HG03139 (cell line): ENCODE results near the gene XPNPEP1.
"Not testable (repeated sequence)": the region's sequence is repeated elsewhere in the genome, so short reads cannot be mapped to it uniquely, and the experiment has no call there.

Source experiments
- ATAC-seq: cut with Tn5 transposase; IDR thresholded peaks from one replicate; pipeline ENCODE4 v1.9.1; 2021; ENCODE audit not compliant: unreplicated experiment

XPNPEP1 gene

GRCh38 chr10:109924967-109925620, 1.8 kb upstream of the XPNPEP1 start:
- ATAC-seq: no peak

DNA sequence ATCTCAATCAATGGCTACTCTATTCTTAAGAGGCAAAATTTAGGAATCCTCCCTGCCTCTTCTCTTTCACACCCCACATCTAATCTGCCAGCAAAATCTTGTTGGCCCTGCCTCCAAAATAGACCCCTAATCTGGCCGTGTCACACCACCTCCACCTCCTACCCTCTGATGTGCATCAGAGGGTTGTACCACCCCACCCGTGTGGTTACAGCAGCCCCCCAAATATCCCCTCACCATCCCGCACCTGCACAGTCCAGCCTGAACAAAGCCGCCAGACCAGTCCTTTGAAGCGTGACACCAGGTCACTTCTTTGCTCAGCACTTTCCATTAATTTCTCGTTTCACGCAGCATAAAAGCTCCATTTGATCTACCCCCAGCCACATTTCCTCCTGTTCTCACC, 776 bp upstream of the XPNPEP1 start:
- ATAC-seq: no peak

DNA sequence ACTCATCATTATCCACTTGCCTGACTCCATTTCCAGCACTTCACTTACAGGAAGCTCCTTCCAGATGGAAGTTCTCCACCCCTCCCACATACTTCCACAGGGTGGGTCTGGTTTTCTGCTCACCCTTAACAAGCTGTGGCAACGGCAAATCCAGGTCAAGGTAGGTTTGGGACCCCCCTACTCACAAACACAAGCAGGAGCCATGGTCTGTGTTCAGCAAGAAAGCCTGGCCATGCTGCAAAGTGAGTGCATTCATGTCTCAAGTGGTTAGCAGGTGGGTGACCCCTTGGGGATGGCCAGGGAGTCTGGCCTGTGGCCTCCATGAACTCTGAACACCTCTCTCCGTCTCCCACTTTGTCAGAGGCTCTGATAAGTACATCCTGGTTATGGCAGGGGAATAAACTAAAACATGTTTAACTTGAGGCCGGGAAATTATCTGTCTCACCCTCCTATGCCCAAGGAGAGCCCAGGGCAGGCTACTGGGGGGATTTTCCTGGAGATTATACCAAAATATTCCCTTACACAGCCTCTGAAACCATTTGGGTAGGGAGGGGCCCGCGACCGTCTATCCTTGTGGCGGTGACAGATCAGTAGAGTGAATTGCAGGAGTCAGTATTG, 844 bp downstream of the XPNPEP1 start:
- no peak for ATAC-seq

- ATAC-seq: no peak
Observed at GRCh38 chr10:109920016-109920415, 3.3 kb downstream of the XPNPEP1 start.

DNA sequence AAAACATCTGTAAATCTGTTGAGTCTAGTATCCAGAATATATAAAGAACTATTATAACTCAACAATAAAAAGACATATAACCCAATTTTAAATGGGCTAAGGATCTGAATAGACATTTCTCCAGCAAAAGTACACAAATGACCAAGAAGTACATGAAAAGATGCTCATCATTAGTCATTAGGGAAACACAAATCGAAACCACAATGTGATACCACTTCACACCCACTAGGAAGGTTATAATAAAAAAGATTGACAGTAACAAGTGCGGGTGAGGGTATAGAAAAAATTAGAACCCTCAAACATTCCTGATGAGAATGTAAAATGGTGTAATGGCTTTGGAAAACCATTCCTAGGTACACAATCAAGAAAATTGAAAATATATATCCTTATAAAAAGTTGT, 4.1 kb downstream of the XPNPEP1 start:
- no peak for ATAC-seq

GRCh38 chr10:109918707-109919106, 4.6 kb downstream of the XPNPEP1 start:
- ATAC-seq: not testable (repeated sequence)

DNA sequence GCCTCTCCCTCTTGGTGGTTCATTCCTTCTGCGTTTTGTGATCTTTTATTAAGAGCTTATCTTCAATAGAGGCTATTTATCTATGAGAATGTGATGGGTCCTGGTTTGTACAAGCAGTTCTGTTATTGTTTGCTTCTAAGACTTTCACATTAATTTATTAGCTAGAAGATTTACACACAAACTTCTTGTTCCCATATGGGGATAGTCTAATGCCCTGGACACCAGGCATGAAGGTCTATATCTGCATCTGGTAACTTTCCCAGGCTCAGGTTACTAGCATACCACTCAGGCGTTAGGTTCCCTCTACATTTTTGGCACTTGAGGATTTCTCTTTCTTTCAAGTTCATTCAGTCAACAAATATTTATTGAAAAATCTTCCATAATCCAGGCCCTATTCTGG, 7.7 kb downstream of the XPNPEP1 start:
- no peak for ATAC-seq

DNA sequence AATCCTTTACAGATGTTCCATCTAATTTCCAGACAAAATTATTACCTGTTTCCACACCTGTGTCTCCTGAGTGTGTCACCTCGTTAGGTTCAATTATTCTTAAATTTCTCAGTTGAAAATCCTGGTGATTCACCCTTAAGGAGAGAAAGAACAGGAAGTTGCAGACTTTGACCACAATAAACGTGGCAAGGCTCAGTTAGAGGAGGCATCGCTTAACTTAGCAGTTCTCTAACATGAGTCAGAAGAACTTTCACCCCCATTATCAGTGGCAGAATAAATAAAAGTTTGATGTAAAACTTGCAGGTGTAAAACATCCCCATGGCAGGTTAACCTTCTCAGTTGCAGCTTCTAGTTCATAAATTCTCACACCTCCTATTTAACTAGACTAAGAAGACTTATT, 8.3 kb downstream of the XPNPEP1 start:
- no peak for ATAC-seq

DNA sequence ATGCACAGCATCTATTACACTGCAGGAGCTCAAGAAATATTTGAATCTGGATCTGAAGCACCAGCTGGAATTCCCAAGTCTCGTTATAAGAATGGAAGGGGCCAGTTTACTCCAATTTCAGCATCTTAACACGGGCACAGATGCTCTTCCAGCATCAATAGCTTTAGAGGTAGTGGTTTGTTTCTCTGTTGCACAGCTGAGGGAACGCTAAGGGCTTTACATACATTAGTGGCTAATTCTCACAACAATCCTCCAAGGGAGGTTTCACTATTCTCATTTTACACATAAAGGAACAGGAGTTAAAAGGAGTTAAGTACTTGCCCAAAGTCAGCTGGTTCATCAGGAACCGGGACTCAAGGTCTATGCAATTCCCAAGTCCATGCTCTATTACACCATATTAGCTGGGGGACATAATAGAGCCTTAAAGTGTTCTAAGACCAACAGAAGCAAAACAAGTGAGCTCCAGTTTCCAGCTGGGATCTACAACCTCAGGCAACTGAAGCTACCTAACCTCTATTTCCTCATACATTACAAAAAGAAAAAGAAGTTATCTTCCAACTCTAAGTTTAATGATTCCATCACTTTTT, 9.9 kb downstream of the XPNPEP1 start:
- ATAC-seq: no peak

GRCh38 chr10:109912335-109913281, 10.7 kb downstream of the XPNPEP1 start:
- ATAC-seq: peak; percentile 86

DNA sequence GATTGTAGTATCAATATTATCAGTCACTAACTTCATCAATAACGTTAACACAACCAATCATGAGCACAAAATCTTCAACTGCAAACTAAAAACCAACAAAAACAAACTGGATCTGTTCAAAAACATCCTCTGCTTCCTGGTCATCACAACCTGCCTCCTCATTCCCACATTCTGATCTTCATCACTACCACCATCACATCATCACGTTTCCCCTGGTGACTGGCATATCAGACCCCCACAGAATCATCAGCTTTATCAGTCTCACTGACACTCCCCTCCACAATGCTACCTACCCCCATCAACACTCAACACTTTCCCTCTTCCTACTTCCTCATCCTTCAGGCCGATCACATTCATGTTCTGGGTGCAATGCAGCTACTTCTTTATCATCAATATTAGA, 11.4 kb downstream of the XPNPEP1 start:
- ATAC-seq: no peak

- no peak for ATAC-seq
Observed at GRCh38 chr10:109906316-109906715, 17.0 kb downstream of the XPNPEP1 start.

- ATAC-seq: no peak
Observed at GRCh38 chr10:109904397-109904796, 18.9 kb downstream of the XPNPEP1 start.

GRCh38 chr10:109902992-109903947, 20.0 kb downstream of the XPNPEP1 start:
- no peak for ATAC-seq

- ATAC-seq: no peak
Observed at GRCh38 chr10:109899356-109900331, 23.7 kb downstream of the XPNPEP1 start.

- ATAC-seq: no peak
Observed at GRCh38 chr10:109898666-109899355, 24.5 kb downstream of the XPNPEP1 start.

DNA sequence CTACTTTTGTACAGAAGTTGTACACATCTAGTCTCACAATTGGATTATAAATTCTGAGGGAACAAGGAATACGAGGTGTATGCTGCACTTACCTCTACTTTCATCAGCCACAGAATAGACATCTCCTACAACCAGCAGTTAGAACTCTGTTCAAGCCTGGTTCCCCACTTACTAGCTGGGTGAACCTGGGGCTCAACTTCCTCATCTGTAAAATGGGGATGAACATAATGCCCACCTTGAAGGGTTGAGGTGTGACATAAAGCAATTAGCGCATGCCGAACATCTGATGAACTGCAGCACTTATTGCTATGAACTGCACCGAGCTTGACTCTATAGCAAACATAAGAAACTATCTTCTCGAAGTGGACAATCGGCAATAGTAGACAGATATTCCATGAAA, 25.3 kb downstream of the XPNPEP1 start:
- ATAC-seq: no peak

DNA sequence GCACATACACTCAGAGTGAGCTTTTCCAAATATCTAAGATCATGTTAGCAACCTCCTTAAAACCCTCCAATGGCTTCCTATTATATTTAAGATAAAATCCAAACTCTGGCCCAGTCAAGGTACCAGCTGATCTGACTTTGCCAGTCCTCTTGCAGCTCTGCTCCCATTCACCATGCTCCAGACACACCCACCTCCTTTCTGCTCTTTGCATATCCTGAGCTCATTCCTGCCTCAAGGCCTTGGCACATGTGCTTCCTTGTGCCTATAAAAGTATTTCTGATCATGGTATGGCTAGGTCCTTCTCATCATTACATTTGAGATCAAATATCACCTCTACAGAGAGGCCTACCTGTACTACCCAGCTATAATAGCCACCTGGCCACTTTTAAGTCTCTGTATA, 27.5 kb downstream of the XPNPEP1 start:
- ATAC-seq: no peak
